Left renal pelvis (tissue), 4 donors: ENCODE data around the gene BDH1. TPM values are rescaled to one million over a fixed set of nuclear protein-coding genes. Genes with fewer than 3 reads are reported as not detected.

Experiments used
- DNase-seq, 4 donors: peaks; one replicate each; pipeline ENCODE4 v3.0.0-alpha.2; 2013; ENCODE audit warnings: low read depth in 4 of 4, low spot score in 3 of 4
- polyA plus RNA-seq, 4 donors: library from polyadenylated mRNA; unstranded; fragments of 120-200 nt; gene quantifications; one replicate each; pipeline ENCODE4 v1.2.1, GENCODE V29; 2013; ENCODE audit not compliant: insufficient read length in 4 of 4

The BDH1 gene
- polyA plus RNA-seq, 4 donors = 5.2 to 50.1 (median 36.5) TPM

- DNase-seq = no peak
Measured at GRCh38 chr3:197465197-197465995, 90.4 kb downstream of the BDH1 start.

DNA sequence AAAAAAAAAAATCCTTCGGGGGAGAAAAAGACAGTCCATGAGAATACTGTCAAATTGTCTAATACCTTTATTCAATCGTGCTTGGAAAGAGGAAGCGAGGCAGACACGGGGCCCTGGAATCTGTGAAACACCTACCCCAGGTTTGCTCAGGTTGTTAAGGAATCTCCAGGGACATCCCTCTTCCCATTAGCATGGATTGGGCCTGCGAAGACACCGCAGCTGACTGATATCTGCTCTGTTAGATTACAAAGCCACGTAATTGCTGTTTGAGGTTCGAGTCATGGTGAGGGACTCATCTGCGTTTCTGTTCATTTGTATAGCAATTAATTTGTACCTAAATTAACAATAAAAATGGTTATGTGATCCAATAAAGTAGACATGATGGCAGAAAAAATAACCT lies 91.0 kb downstream of the BDH1 start:
- no peak for DNase-seq

DNA sequence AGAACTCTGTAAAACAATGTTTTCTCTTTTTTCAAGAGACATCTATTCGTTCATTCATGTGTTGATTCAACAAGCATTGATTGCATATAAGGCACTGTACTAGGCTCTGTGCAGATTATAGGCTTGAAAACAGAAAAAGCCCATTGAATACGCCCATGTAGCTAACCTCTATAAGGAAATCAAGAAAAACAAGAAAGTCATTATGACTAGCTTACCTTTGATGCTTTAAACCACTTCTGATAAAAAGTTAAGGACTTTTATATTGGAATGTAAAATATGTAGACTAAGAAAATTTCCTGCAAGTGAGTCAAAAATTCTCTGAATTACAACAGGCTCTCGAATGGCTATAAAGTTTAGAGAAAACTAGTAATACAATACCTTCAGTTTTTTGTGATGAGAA lies 92.5 kb downstream of the BDH1 start:
- DNase-seq = no peak

DNA sequence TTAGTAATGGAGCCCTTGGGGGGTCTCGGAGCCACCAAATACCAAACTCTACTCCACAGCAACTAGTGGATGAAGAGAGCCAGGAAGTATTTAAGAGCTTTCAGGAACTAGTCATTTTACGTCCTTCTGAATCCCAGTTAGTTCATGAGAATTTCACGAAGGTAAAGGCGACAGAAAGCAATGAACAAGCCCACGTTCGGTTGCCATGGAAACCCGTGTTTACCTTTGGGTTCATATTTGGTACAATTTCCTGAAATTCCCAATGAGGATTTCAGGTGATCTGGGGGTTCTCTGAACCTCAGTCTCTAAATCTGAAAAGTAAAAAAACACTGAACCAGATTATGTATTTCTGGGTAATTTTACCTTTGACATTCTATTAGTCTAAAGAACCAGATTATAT lies 93.0 kb downstream of the BDH1 start:
- DNase-seq = no peak

GRCh38 chr3:197460639-197461038 lies 95.1 kb downstream of the BDH1 start:
- no peak for DNase-seq

GRCh38 chr3:197460002-197460401 lies 95.8 kb downstream of the BDH1 start:
- no peak for DNase-seq

Other genes starting within 250 kb of the BDH1 start
- gene RUBCN, start 180.9 kb upstream of the BDH1 start, polyA plus RNA-seq = 10 to 100 TPM; 11.3 to 16.0 (median 12.7) TPM
- 100 to 1,000 TPM in 3 of 4 donors, 10 to 100 TPM in 1; 86.2 to 128 (median 108) TPM for gene FYTTD1, start 193.9 kb upstream of the BDH1 start, polyA plus RNA-seq
- 10 to 100 TPM; 35.0 to 52.9 (median 38.8) TPM for gene LRCH3, start 235.3 kb upstream of the BDH1 start, polyA plus RNA-seq